CD14-positive monocyte (primary cell): ENCODE data around the gene EPB41L4A. TPM values are rescaled to one million over a fixed set of nuclear protein-coding genes. Genes with fewer than 3 reads are reported as not detected.
"Not testable (repeated sequence)": the region's sequence is repeated elsewhere in the genome, so short reads cannot be mapped to it uniquely, and the experiment has no call there.

Experiments
- DNase-seq, 3 donors: peaks; one replicate each; pipeline ENCODE4 v3.0.0-alpha.2; 2011 to 2022
- H2AFZ ChIP-seq: 2 replicates; pipeline ENCODE4 v1.6.0; 2012; ENCODE audit warnings: mild to moderate bottlenecking, low read depth, low read length, inconsistent platforms; ENCODE audit not compliant: insufficient read depth, poor library complexity, severe bottlenecking
- H3K27ac ChIP-seq, 2 donors: 1 replicate in 1 of 2; 2 replicates in 1 of 2; pipeline ENCODE4 v1.5.1; 2012 to 2013; ENCODE audit warnings: low read length in 2 of 2, control low read depth in 1 of 2, inconsistent platforms in 1 of 2, low read depth in 1 of 2, mild to moderate bottlenecking in 1 of 2
- H3K27me3 ChIP-seq, 2 donors: one replicate each; pipeline versions ENCODE4 v1.6.0 to v1.6.1; 2011 to 2013; ENCODE audit warnings: low read length in 2 of 2; ENCODE audit not compliant: control insufficient read depth in 2 of 2, insufficient read depth in 2 of 2
- H3K36me3 ChIP-seq, 2 donors: replicated peaks in 1 of 2; 1 replicate in 1 of 2; 2 replicates in 1 of 2; pipeline versions ENCODE4 v1.5.1 to v1.6.1; 2012 to 2013; ENCODE audit warnings: low read length in 2 of 2, control low read depth in 1 of 2, inconsistent platforms in 1 of 2, mild to moderate bottlenecking in 1 of 2; ENCODE audit not compliant: insufficient read depth in 2 of 2, control insufficient read depth in 1 of 2
- H3K4me1 ChIP-seq, 2 donors: 1 replicate in 1 of 2; 2 replicates in 1 of 2; pipeline versions ENCODE4 v1.5.1 to v1.6.1; 2012 to 2013; ENCODE audit warnings: low read length in 2 of 2, control low read depth in 1 of 2, inconsistent platforms in 1 of 2, mild to moderate bottlenecking in 1 of 2, moderate library complexity in 1 of 2; ENCODE audit not compliant: insufficient read depth in 2 of 2, control insufficient read depth in 1 of 2
- H3K4me2 ChIP-seq: replicated peaks from 2 replicates; pipeline ENCODE3; 2012; ENCODE audit warnings: low read length, moderate library complexity, mild to moderate bottlenecking; ENCODE audit not compliant: poor library complexity, severe bottlenecking; ENCODE audit errors: extremely low read depth
- H3K4me3 ChIP-seq, 3 experiments: fragments of 200-600 bp in 1 of 3; sonication (generic) in 1 of 3; replicated peaks in 1 of 3; 1 replicate in 2 of 3; 2 replicates in 1 of 3; pipeline ENCODE4 v1.5.1; 2011 to 2013; ENCODE audit warnings: low read length in 3 of 3, mild to moderate bottlenecking in 3 of 3, control low read depth in 2 of 3, low read depth in 2 of 3, inconsistent platforms in 1 of 3, moderate library complexity in 1 of 3
- H3K79me2 ChIP-seq: 2 replicates; pipeline ENCODE4 v1.6.0; 2012; ENCODE audit warnings: mild to moderate bottlenecking, control low read depth, inconsistent platforms, low read length, moderate library complexity; ENCODE audit not compliant: insufficient read depth
- H3K9ac ChIP-seq: 2 replicates; pipeline ENCODE4 v1.6.0; 2017; ENCODE audit warnings: low read length, mild to moderate bottlenecking; ENCODE audit not compliant: insufficient read depth, poor library complexity, severe bottlenecking
- H3K9me3 ChIP-seq, 2 donors: replicated peaks in 1 of 2; 1 replicate in 1 of 2; 2 replicates in 1 of 2; pipeline versions ENCODE4 v1.5.1 to v1.6.1; 2012 to 2013; ENCODE audit warnings: low read length in 2 of 2, control low read depth in 1 of 2; ENCODE audit not compliant: control insufficient read depth in 1 of 2, insufficient read depth in 1 of 2
- H4K20me1 ChIP-seq: 2 replicates; pipeline ENCODE4 v1.6.0; 2012; ENCODE audit warnings: mild to moderate bottlenecking, low read length, control low read depth, moderate library complexity; ENCODE audit not compliant: insufficient read depth
- H3K27ac Mint-ChIP-seq, 7 donors: one replicate each; pipeline ENCODE4 v1.8.0; 2020; ENCODE audit warnings: mild to moderate bottlenecking in 7 of 7, mixed read lengths in 7 of 7, moderate library complexity in 6 of 7, inconsistent platforms in 2 of 7
- H3K27me3 Mint-ChIP-seq, 3 donors: one replicate each; pipeline ENCODE4 v1.8.0; 2021 to 2022; ENCODE audit warnings: low read depth in 3 of 3, mild to moderate bottlenecking in 3 of 3, mixed read lengths in 3 of 3, moderate library complexity in 3 of 3, inconsistent platforms in 1 of 3
- H3K36me3 Mint-ChIP-seq, 2 donors: one replicate each; pipeline ENCODE4 v1.8.0; 2020; ENCODE audit warnings: mixed read lengths in 2 of 2, inconsistent platforms in 1 of 2, mild to moderate bottlenecking in 1 of 2
- H3K4me1 Mint-ChIP-seq: one replicate; pipeline ENCODE4 v1.8.0; 2020; ENCODE audit warnings: mild to moderate bottlenecking, mixed read lengths
- H3K4me3 Mint-ChIP-seq, 2 donors: one replicate each; pipeline ENCODE4 v1.8.0; 2020; ENCODE audit warnings: mild to moderate bottlenecking in 2 of 2, mixed read lengths in 2 of 2, moderate library complexity in 1 of 2
- H3K9me3 Mint-ChIP-seq, 7 donors: one replicate each; pipeline ENCODE4 v1.8.0; 2020 to 2022; ENCODE audit warnings: mixed read lengths in 7 of 7, mild to moderate bottlenecking in 6 of 7, moderate library complexity in 6 of 7, inconsistent platforms in 2 of 7
- CTCF ChIP-seq: fragments of 200-600 bp; IDR thresholded peaks from one replicate; pipeline ENCODE4 v1.8.0; 2022; ENCODE audit warnings: antibody characterized with exemption, mild to moderate bottlenecking
- WGBS: methylation state at CpG from one replicate; pipeline ENCODE4 v1.1.5; 2013; ENCODE audit warnings: missing lambda C conversion rate; ENCODE audit not compliant: insufficient coverage; 5-methylcytosine and 5-hydroxymethylcytosine counted together
- intact Hi-C, 2 donors: fragments of 100-400 bp; cut with micrococcal nuclease; formaldehyde crosslinking; loops; one replicate each; pipeline versions ENCODE4 v1.15.0 to v1.15.1; 2023
- polyA plus RNA-seq, 3 donors: library from polyadenylated mRNA; depleted of rRNA in 1 of 3; unstranded in 2 of 3; stranded (reverse) in 1 of 3; fragments of 300-500 nt in 2 of 3; fragments of >200 nt in 1 of 3; fragmentation: Illumina TruSeq in 2 of 3; gene quantifications; 1 replicate in 2 of 3; 2 replicates in 1 of 3; pipeline ENCODE4 v1.2.3, GENCODE V29; 2012 to 2021

Gene EPB41L4A
- polyA plus RNA-seq, 3 donors = 0.01 to 0.05 TPM; not detected in 1

GRCh38 chr5:112445626-112446350 is 26.7 kb upstream of the EPB41L4A start:
- H3K4me1 ChIP-seq = no peaks in the 10 kb centered on the region
- Mint-ChIP-seq H3K27me3 (peaks cover 1 to 4% (median 3%) of the 10 kb centered on the region in 3 donors), H3K27ac (no peak overlapping the region), H3K36me3 (no peaks in the 10 kb centered on the region), H3K4me1 (no peaks in the 10 kb centered on the region), H3K4me3 (no peak overlapping the region), H3K9me3 (peaks cover 0 to 12% (median 8%) of the 10 kb centered on the region in 7 donors)
- H3K36me3 ChIP-seq = no peaks in the 10 kb centered on the region
- H3K4me3 ChIP-seq = no peak overlapping the region
- H2AFZ ChIP-seq = no peak overlapping the region
- intact Hi-C loops = no loop called here
- H4K20me1 ChIP-seq = no peaks in the 10 kb centered on the region
- no peak overlapping the region for H3K4me2 ChIP-seq
- no peaks in the 10 kb centered on the region for H3K79me2 ChIP-seq
- H3K27ac ChIP-seq = no peak overlapping the region
- no peak for TF ChIP-seq CTCF
- H3K9ac ChIP-seq = no peak overlapping the region
- DNase-seq = no peak
- no peaks in the 10 kb centered on the region for H3K27me3 ChIP-seq
- WGBS = 82% methylated on average over 3 of the region's 6 CpGs
- no peaks in the 10 kb centered on the region for H3K9me3 ChIP-seq

GRCh38 chr5:112443932-112444331 is 24.9 kb upstream of the EPB41L4A start:
- H3K9me3 ChIP-seq, H3K4me3 ChIP-seq, DNase-seq, intact Hi-C loops, H3K9ac ChIP-seq, H3K79me2 ChIP-seq, H3K4me2 ChIP-seq, H2AFZ ChIP-seq, H3K4me1 Mint-ChIP-seq, H3K4me1 ChIP-seq, H3K27me3 Mint-ChIP-seq, H3K36me3 ChIP-seq, H3K4me3 Mint-ChIP-seq, H3K27ac ChIP-seq, H4K20me1 ChIP-seq, H3K27me3 ChIP-seq, H3K36me3 Mint-ChIP-seq, H3K27ac Mint-ChIP-seq: not testable (repeated sequence)
- 95% methylated on average over 8 of the region's 12 CpGs for WGBS
- H3K9me3 Mint-ChIP-seq = peaks cover 4 to 14% (median 11%) of the 10 kb centered on the region in 7 donors
